ENCODE results near the gene ZNF549.

- TF ChIP-seq POLR2AphosphoS5 (IDR thresholded peaks at IDR 0.05; ENCODE audit: low read depth, low read length) = no peak
- no peak for TF ChIP-seq SIN3A (IDR thresholded peaks at IDR 0.05; ENCODE audit: borderline replicate concordance, insufficient read depth, low read length)
- TF ChIP-seq TAF1 (IDR thresholded peaks at IDR 0.05; ENCODE audit: borderline replicate concordance, insufficient read depth, low read length) = no peak
- no peak for TF ChIP-seq REST (IDR thresholded peaks at IDR 0.05; ENCODE audit: insufficient read depth in 1 of 2, low read depth in 2 of 2, low read length in 2 of 2)
Measured at GRCh38 chr19:57559008-57559403, 31.9 kb downstream of the ZNF549 start.

All from PFSK-1 (cell line).